Effector CD8-positive, alpha-beta T cell (primary cell): ENCODE data around the gene CD93.

Experiments used
- DNase-seq: peaks from one replicate; lab custom pipeline; 2025; lab: John Stamatoyannopoulos, UW

Gene CD93

GRCh38 chr20:23099791-23100719 lies 13.9 kb upstream of the CD93 start:
- no peak for DNase-seq

GRCh38 chr20:23097636-23098580 lies 11.8 kb upstream of the CD93 start:
- no peak for DNase-seq

GRCh38 chr20:23096986-23097520 lies 10.9 kb upstream of the CD93 start:
- no peak for DNase-seq

GRCh38 chr20:23096097-23096496 lies 10.0 kb upstream of the CD93 start:
- DNase-seq, result no peak

GRCh38 chr20:23095499-23095898 lies 9.4 kb upstream of the CD93 start:
- DNase-seq, result no peak

GRCh38 chr20:23094927-23095326 lies 8.8 kb upstream of the CD93 start:
- DNase-seq, result no peak

GRCh38 chr20:23094213-23094896 lies 8.2 kb upstream of the CD93 start:
- DNase-seq, result no peak

GRCh38 chr20:23093613-23094012 lies 7.5 kb upstream of the CD93 start:
- DNase-seq, result no peak

GRCh38 chr20:23092861-23093495 lies 6.9 kb upstream of the CD93 start:
- DNase-seq, result no peak

- no peak for DNase-seq
Observed at GRCh38 chr20:23092384-23092756, 6.2 kb upstream of the CD93 start.

- no peak for DNase-seq
Observed at GRCh38 chr20:23091721-23092383, 5.7 kb upstream of the CD93 start.

- DNase-seq, result no peak
Observed at GRCh38 chr20:23090878-23091277, 4.8 kb upstream of the CD93 start.

GRCh38 chr20:23090147-23090546 lies 4.0 kb upstream of the CD93 start:
- DNase-seq, result no peak

GRCh38 chr20:23088866-23089265 lies 2.7 kb upstream of the CD93 start:
- DNase-seq, result no peak

- no peak for DNase-seq
Observed at GRCh38 chr20:23087587-23088251, 1.6 kb upstream of the CD93 start.

GRCh38 chr20:23086931-23087411 lies 847 bp upstream of the CD93 start:
- DNase-seq, result no peak

- DNase-seq, result no peak
Observed at GRCh38 chr20:23085436-23086055, 578 bp downstream of the CD93 start.

- DNase-seq, result no peak
Observed at GRCh38 chr20:23084845-23085365, 1.2 kb downstream of the CD93 start.

GRCh38 chr20:23084282-23084844 lies 1.8 kb downstream of the CD93 start:
- DNase-seq, result no peak
